Spleen (tissue), 7 donors: ENCODE data around the gene MAEA.

Experiments used
- CTCF ChIP-seq, 11 experiments: fragments of 200-600 bp in 7 of 11; fragments of 450-650 bp in 4 of 11; sonication (generic) in 4 of 11; IDR thresholded peaks in 8 of 11; conservative IDR thresholded peaks in 3 of 11; 1 replicate in 7 of 11; 2 replicates in 4 of 11; pipeline versions ENCODE4 v1.4.0 to v1.8.0; 2016 to 2021; ENCODE audit warnings: antibody characterized with exemption in 11 of 11, inconsistent platforms in 4 of 11, mild to moderate bottlenecking in 1 of 11
- POLR2A ChIP-seq, 3 donors: fragments of 450-650 bp; IDR thresholded peaks; one replicate each; pipeline ENCODE4 v1.5.1; 2017; ENCODE audit warnings: antibody characterized with exemption in 3 of 3, mild to moderate bottlenecking in 1 of 3
- POLR2AphosphoS5 ChIP-seq, 3 donors: sonication (generic); formaldehyde crosslinking; IDR thresholded peaks; one replicate each; pipeline ENCODE4 v1.5.1; 2017; ENCODE audit warnings: antibody characterized with exemption in 3 of 3
- donor health status: DM: no; HTN: no; CAD: no; lungs with moderate emphysema.
- donor health status: DM: no; HTN: no; CAD: no.
- donor health status: DM: no; HTN: no; CAD: no.

GRCh38 chr4:1321946-1322650, 32.4 kb downstream of the MAEA start:
- TF ChIP-seq POLR2AphosphoS5 (IDR thresholded peaks at IDR 0.05) (no peak), POLR2A (IDR thresholded peaks at IDR 0.05) (no peak), CTCF (IDR thresholded peaks at IDR 0.05 in 8 of 11, conservative IDR thresholded peaks at IDR 0.05 in 3 of 11) (no peak)
